ENCODE data around the gene IL4I1.

The IL4I1 gene

DNA sequence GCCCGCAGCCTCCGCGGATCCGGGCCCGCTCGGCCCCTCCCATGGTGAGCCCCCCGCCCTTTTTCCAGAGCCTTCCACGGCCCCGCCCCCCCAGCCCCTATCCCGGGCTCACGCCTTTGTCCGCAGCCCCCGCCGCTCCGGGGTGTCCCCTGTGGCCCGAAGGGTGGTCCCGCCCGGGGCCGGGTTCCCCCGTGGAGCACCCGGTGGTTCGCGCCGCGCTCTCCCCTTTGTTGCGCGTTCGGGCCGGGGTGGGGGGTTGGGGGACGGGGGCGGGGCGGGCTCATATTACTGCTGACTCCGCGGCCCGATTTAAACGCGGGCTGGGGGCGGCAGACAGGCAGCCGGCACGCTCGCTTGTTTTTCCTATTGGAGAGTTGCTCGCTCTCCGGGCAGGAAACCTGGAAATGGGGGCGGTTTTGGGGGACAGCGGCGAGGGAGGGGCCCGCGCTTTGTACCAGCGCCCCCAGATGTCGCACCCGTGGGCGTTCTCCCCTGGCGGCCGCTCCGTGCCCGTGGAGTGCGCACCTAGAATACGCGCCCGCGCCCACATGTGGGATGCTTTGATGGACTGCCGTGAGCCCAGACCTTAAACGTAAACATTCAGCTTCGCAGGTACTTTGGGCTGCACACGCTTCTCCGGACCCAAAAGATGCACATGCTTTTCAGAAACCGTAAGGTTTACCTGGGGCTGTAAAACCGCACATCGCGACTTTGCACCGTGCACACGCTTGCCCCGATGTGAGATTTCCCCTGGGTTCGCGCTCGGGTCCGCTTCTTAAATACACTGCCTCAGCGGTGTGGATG is 45.0 kb downstream of the IL4I1 start:
- DNase-seq (ENCODE audit: low read depth in 2 of 2): no peak

DNA sequence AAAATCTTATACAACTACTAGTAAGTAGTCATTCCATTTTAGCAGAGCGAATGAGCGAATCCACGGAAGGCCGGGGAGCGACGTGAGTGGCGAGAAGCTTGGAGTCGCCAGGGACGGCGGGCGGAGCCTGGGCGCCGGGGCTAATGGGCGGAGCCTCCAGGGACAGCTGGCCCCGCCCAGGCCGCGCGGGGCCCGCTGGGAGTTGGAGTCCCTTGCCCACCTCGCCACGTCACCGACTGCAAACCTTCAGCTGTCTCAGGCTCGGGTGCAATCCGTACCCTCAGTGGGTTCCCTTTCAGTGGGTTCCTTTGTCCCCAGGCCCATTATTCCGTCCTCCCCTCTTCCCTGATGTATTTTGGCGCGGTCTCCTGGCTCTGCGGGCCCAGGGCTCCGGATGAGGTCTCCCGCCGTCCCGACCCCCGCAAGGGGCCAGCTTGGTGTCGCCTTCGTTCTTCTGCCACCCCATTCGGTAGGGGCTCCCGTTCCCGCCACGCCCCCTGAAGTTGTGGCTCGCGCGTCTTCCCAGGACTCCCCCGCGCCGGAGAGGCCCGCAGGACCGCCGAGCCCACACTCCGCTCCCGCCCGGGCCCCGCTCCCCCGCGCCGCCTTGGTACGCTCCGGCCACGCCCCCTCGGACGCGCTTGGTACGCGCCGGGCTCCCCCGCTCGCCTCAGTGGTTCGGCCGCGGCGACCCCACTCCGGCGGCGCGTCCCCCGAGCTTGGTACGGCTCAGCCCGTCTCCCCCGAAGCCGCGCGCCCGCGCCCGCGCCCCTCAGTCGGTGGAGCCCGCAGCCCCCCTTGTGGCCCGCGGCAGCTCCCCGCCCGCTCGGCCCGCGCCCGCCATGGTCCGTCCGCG is 46.0 kb downstream of the IL4I1 start, which contains the start of gene PTOV1:
Gene PTOV1 (plus strand): TSS at position 673 of the 856 bp plus-strand sequence.
- DNase-seq (ENCODE audit: low read depth in 2 of 2): peak; percentile 84

DNA sequence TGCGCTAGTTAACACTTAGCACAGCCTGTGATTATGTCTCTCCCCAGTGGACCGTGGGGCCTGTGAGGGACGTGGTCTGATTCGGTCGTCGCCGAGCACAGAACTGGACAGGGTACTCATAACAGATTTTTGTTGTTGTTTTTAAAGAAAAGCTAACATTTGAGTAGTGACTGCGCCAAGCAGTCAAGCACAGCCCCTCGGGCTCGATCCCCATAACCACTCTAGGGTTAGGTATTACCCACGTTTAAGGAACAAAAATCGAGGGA is 46.5 kb downstream of the IL4I1 start:
- no peak for DNase-seq (ENCODE audit: low read depth in 2 of 2)

DNA sequence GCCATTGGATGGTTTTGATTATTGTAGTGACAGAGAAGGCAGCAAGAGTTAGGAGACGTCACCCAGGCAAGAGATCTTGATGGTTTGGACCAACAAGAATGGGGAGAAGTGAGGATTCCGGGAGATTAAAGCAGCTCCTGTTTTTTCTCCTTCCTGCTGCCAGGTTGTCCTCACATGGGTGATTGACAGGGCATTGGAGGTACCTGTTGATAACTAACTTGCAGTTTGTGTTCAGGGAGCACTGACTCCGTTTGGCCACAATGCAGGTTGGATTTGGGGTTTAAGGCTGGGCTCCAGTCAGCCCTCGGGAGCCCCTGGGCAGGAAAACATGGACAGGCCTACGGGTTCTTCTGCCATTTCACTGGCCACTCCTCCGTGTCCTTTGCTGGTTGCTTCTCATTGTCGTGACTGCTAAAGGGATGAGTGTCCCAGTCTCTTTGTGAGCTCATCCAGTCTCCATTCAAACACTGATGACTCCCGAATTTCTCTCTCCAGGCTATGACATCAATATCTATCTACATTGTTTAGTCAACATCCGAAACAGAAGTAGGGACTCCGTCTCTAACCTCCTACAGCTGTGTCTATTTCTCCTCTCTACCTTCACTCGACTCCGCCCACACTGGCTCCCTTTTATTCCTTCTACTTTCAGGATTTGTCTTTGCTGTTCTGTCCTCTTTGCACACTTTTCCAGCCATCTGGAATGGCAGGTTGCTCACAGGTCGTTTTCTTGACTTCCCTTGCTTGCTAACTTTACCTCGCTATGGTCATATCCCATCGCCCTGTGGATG is 47.1 kb downstream of the IL4I1 start:
- DNase-seq (ENCODE audit: low read depth in 2 of 2): no peak

DNA sequence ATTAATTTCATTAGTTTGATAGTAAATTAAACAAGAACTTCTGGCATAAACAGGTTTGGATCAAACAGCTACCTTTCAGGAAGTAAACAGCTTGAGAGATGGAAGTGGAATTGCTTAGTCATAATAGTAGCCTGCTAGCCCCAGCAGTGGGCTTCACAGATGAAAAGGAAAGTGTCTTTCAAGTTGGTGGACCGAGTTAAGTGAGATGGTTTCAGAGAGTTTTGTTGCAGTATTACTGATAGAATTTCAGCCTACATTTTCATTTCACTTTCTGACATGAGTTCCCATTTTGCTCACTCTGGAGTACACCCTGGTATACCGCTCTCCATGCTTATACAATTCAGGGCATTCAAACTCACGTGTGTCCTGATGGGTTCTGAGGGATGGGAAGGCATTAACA is 47.7 kb downstream of the IL4I1 start:
- DNase-seq (ENCODE audit: low read depth in 2 of 2): no peak

DNA sequence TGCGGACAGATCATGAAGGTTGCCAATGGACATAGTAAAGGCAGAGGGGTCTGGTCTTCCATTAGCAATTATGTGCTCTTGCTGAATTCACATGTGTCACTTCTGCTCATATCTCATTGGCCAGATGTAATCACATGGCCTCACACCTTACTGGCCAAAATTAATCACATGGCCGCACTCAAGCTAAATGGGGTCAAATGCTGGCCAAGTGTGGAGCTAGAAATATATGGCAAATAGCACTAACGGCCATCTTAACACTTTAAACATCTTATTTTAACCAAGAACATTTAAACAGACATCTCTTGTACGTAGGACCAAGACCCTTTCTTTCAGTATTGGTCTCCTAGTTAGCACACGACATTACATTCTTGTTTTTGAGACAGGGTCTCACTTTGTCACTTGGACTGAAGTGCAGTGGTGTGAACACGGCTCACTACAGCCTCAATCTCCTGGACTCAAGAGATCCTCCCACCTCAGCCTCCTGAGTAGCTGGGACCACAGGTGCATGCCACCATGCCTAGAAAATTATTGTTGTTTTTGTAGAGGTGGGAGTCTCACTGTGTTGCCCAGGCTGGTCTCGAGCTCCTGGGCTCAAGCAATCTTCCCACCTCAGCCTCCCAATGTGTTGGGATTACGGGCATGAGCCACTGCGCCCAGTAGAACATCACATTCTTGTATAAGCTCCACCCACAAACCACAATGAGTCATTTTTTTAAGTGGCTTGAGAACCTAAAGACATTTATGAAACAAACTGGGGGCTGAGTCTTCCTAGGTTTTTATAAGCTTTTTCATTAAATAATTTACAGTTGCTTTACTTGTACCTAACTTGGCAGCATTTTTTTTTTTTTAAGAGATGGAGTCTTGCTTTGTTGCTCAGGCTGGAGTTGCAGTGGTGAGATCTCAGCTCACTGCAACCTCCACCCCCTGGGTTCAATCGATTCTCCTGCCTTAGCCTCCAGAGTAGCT is 48.7 kb downstream of the IL4I1 start:
- DNase-seq (ENCODE audit: low read depth in 2 of 2): peak; percentile 49 to 51

DNA sequence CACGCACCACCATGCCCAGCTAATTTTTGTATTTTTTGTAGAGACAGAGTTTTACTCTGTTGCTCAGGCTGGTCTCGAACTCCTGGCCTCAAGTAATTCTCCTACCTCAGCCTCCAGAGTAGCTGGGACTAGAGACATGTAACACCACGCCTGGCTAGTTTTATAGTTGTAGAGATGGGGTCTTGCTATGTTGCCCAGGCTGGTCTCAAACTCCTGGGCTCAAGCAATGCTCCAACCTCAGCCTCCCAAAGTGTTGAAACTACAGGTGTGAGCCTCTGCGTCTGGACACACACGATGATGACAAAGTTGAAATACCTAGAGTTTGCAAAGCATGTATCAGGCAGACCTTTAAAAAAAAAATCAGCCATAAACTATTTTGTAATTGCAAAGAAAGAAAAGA is 50.3 kb downstream of the IL4I1 start:
- DNase-seq (ENCODE audit: low read depth in 2 of 2): no peak

DNA sequence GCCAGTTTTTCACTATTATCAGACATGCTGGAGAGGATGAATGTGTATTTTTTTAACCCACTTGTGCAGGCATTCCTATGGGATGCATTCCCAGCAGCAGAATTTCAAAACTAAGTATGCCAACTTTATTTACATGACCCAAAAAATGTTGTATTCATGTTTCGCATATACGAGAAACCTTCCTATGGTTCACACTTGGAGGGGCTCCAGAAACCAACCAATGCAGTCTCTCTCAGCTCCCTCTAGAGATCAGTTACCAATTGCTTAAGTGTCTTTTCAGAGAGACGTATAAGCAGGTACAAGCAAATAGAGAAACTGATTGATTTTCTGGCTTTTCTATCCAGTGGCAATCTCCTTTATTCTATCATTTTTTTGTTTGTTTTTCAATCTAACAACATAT is 51.3 kb downstream of the IL4I1 start:
- no peak for DNase-seq (ENCODE audit: low read depth in 2 of 2)

DNA sequence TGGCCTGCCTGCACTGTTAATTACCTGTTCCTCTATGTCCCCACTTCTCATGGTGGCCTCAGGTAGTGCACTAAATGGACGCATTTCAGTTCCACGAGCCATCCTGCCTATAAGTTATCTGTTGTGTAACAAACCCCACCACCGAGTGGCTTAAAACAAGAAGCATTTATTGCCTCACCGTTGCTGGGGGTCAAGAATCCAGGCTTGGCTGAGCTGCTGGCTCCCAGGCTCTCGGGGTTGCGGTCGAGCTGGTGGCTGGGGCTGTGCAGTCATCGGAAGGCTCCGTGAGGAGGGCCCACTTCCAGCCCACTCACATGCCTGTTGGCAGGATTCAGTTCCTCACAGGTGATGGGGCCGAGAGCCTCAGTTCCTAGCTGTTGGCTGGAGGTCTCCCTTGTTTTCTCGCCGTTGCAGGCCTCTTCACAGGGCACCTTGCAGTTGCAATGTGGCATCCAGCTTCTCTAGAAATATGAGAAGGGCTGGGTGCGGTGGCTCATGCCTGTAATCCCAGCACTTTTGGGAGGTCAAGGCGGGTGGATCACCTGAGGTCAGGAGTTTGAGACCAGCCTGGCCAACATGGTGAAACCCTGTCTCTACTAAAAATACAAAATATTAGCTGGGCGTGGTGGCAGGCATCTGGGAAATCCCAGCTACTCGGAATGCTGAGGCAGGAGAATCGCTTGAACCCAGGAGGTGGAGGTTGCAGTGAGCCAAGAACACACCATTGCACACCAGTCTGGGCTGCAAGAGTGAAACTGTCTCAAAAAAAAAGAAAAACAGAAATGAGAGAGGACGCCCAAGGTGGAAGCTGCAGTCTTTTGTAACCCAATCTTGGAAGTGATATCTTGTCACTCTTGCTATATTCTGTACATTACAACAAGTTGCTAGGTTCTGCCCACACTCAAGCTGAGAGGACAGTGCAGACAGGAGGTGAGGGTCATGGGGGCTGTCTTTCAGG is 52.3 kb downstream of the IL4I1 start:
- no peak for DNase-seq (ENCODE audit: low read depth in 2 of 2)

DNA sequence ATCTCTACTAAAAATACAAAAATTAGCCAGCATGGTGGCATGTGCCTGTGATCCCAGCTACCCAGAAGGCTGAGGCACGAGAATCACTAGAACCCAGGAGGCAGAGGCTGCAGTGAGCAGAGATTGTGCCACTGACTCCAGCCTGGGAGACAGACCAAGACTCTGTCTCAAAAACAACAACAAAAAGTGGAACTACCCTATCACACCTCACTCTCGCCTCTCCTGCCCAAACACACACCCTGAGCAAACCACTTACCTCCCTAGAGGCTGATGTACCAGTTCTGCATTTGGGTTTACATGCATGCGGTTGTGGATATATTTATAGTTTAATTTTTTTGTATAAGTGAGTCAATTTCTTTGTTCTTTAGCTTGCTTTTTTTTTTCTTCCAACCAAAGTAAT is 53.4 kb downstream of the IL4I1 start:
- DNase-seq (ENCODE audit: low read depth in 2 of 2): no peak

DNA sequence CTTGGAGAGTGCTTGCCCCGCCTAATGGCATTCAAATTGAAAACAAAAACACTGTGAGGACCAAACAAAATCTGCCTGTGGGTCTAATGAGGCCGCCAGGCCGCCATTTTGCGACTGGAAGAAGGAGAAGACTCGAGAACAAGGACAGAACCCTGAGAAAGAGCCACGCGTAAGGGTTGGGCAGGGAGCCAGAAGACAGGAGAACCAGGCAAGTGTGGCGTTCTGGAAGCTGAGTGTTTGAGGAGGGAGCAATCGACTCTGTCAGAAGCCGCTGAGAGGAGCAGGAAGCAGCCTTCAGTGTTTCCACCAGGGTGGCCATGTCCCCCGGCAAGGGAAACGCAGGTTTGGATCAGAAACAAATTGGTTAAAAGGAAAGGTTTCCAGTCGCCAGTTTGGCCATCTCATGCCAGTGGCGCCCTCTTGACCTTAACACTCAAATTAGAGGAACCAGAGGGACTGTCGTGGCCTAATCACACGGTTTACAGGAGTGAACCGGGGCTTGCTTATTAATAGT is 55.9 kb downstream of the IL4I1 start:
- DNase-seq (ENCODE audit: low read depth in 2 of 2): no peak

DNA sequence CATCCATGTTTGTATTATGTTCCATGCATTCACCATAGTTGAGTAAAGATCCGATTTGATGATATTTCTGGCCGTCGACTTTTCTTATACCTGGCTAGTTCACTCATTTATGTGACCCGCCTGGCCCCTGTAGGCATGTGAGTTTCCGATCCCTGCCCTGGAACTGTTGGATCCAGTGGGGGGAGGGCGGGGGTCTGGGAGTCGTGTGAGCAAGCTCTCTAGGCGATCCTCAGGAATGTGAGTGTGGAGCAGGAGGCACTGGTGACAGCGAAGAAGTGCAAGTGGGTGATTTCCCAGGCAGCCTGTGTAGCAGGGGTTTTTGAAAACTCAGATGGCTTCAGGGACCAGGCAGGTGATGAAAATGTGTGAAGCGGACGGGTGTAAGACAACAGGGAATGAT is 56.4 kb downstream of the IL4I1 start:
- no peak for DNase-seq (ENCODE audit: low read depth in 2 of 2)

DNA sequence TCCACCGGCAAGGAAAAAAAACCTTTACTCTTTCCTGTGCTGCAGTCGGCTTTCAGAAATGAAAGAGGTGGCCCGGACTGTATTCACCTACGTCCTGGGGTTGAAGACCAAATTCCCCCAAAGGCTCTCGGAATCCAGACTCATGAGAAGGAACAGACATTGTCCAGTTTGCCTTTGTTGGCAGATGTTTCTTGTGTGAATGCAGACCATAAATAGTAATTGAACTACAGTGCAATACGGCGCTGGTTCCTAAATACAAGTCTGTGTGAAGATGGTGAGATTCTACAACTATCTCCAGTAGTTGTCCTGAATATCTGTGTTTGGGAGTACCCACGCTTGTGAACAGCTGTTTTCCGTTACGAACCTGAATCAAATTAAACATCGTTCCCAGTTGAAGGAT is 57.0 kb downstream of the IL4I1 start:
- DNase-seq (ENCODE audit: low read depth in 2 of 2): no peak

Measured in fibroblast of skin of left quadriceps (primary cell).